Smooth muscle cell (in vitro differentiated cells): ENCODE results near the gene CDC14A. TPM values are rescaled to one million over a fixed set of nuclear protein-coding genes. Genes with fewer than 3 reads are reported as not detected.

ENCODE experiments used
- DNase-seq: peaks from one replicate; lab custom pipeline; 2025; ENCODE audit not compliant: unreplicated experiment; lab: John Stamatoyannopoulos, UW
- H2AFZ ChIP-seq: fragments of 200-600 bp; sonication (generic); 2 replicates; pipeline ENCODE4 v1.6.0; 2016; ENCODE audit warnings: antibody characterized with exemption, low read depth, mild to moderate bottlenecking
- H3F3A ChIP-seq: fragments of 200-600 bp; sonication (generic); 2 replicates; pipeline ENCODE4 v1.6.0; 2017; ENCODE audit warnings: antibody characterized with exemption, low read depth
- H3K27ac ChIP-seq: fragments of 200-600 bp; sonication (generic); 2 replicates; pipeline ENCODE4 v1.5.1; 2016; ENCODE audit warnings: low read depth, mild to moderate bottlenecking
- H3K27me3 ChIP-seq: fragments of 200-600 bp; sonication (generic); 2 replicates; pipeline ENCODE4 v1.6.1; 2016; ENCODE audit warnings: low read depth, mild to moderate bottlenecking
- H3K36me3 ChIP-seq: fragments of 200-600 bp; sonication (generic); 2 replicates; pipeline ENCODE4 v1.5.1; 2016; ENCODE audit warnings: low read depth
- H3K4me1 ChIP-seq: fragments of 200-600 bp; sonication (generic); 2 replicates; pipeline ENCODE4 v1.5.1; 2016; ENCODE audit warnings: low read depth
- H3K4me2 ChIP-seq: fragments of 200-600 bp; sonication (generic); 2 replicates; pipeline ENCODE4 v1.6.0; 2016; ENCODE audit warnings: mild to moderate bottlenecking
- H3K4me3 ChIP-seq: fragments of 200-600 bp; sonication (generic); 2 replicates; pipeline ENCODE4 v1.5.1; 2016; ENCODE audit warnings: mild to moderate bottlenecking
- H3K79me2 ChIP-seq: fragments of 200-600 bp; sonication (generic); 2 replicates; pipeline ENCODE4 v1.6.0; 2016; ENCODE audit warnings: low read depth, mild to moderate bottlenecking
- H3K9ac ChIP-seq: fragments of 200-600 bp; sonication (generic); 2 replicates; pipeline ENCODE4 v1.6.0; 2016; ENCODE audit warnings: low read depth
- H3K9me3 ChIP-seq: fragments of 200-600 bp; sonication (generic); replicated peaks from 2 replicates; pipeline ENCODE4 v1.5.1; 2016; ENCODE audit warnings: low read depth
- H4K20me1 ChIP-seq: fragments of 200-600 bp; sonication (generic); 2 replicates; pipeline ENCODE4 v1.6.0; 2016; ENCODE audit warnings: low read depth
- CTCF ChIP-seq: fragments of 200-600 bp; sonication (generic); IDR thresholded peaks from 2 replicates; pipeline ENCODE4 v1.5.1; 2017; ENCODE audit warnings: borderline replicate concordance, mild to moderate bottlenecking, antibody characterized with exemption; ENCODE audit not compliant: insufficient read depth, poor library complexity, severe bottlenecking
- WGBS: methylation state at CpG from one replicate; pipeline ENCODE4 v1.1.7; 2016; ENCODE audit warnings: low lambda C conversion rate; 5-methylcytosine and 5-hydroxymethylcytosine counted together
- polyA plus RNA-seq: library from polyadenylated mRNA; unstranded; fragments of >200 nt; fragmentation: Nextera tagmentation; extraction: Ambion mirVana; gene quantifications from 2 replicates; pipeline ENCODE4 v1.2.1, GENCODE V29; 2016
- total RNA-seq: library from RNA; depleted of rRNA; stranded (reverse); fragments of >200 nt; gene quantifications from 2 replicates; pipeline ENCODE4 v1.2.3, GENCODE V29; 2014

Gene CDC14A
- total and polyA plus RNA-seq, 2 experiments from 2014 or later, result 2.8 to 15.9 TPM

- Histone ChIP-seq H3K27ac (no peak overlapping the region), H3K4me2 (no peak overlapping the region), H3K27me3 (no peaks in the 10 kb centered on the region), H4K20me1 (no peaks in the 10 kb centered on the region), H2AFZ (no peak overlapping the region), H3F3A (no peaks in the 10 kb centered on the region), H3K9ac (no peak overlapping the region), H3K4me1 (peaks cover 31% of the 10 kb centered on the region), H3K36me3 (no peaks in the 10 kb centered on the region), H3K79me2 (no peaks in the 10 kb centered on the region), H3K4me3 (no peak overlapping the region), H3K9me3 (no peaks in the 10 kb centered on the region)
- no peak for TF ChIP-seq CTCF
- DNase-seq, result no peak
- 89% methylated on average over 2 of the region's 2 CpGs for WGBS
These were observed 66.8 kb downstream of the CDC14A start for GRCh38 chr1:100419072-100419471.

- Histone ChIP-seq H3K9ac (no peak overlapping the region), H3K36me3 (no peaks in the 10 kb centered on the region), H4K20me1 (no peaks in the 10 kb centered on the region), H3K4me3 (no peak overlapping the region), H3K27ac (no peak overlapping the region), H3K4me2 (no peak overlapping the region), H3K79me2 (no peaks in the 10 kb centered on the region), H3K27me3 (no peaks in the 10 kb centered on the region), H3F3A (no peaks in the 10 kb centered on the region), H3K4me1 (peaks cover 27% of the 10 kb centered on the region), H3K9me3 (no peaks in the 10 kb centered on the region), H2AFZ (no peak overlapping the region)
- no peak for TF ChIP-seq CTCF
- 62% methylated on average over 2 of the region's 2 CpGs for WGBS
- DNase-seq, result no peak
These were observed 69.8 kb downstream of the CDC14A start for GRCh38 chr1:100422065-100422464.

- Histone ChIP-seq H3K9ac (no peak overlapping the region), H3K27me3 (no peaks in the 10 kb centered on the region), H3K36me3 (no peaks in the 10 kb centered on the region), H3K9me3 (no peaks in the 10 kb centered on the region), H3K4me3 (no peak overlapping the region), H3K4me1 (peaks cover 27% of the 10 kb centered on the region), H4K20me1 (no peaks in the 10 kb centered on the region), H3K79me2 (no peaks in the 10 kb centered on the region), H3K27ac (no peak overlapping the region), H3K4me2 (no peak overlapping the region), H3F3A (no peaks in the 10 kb centered on the region), H2AFZ (no peak overlapping the region)
- DNase-seq, result no peak
- 93% methylated on average over 6 of the region's 6 CpGs for WGBS
- TF ChIP-seq CTCF, result no peak
These were observed 71.6 kb downstream of the CDC14A start for GRCh38 chr1:100423832-100424337.

GRCh38 chr1:100428160-100428559 lies 75.9 kb downstream of the CDC14A start:
- Histone ChIP-seq H3K9me3 (no peaks in the 10 kb centered on the region), H3K27me3 (no peaks in the 10 kb centered on the region), H2AFZ (no peak overlapping the region), H3K36me3 (no peaks in the 10 kb centered on the region), H3K4me3 (no peak overlapping the region), H3K4me2 (no peak overlapping the region), H3F3A (no peaks in the 10 kb centered on the region), H3K79me2 (peaks cover 5% of the 10 kb centered on the region), H3K4me1 (no peaks in the 10 kb centered on the region), H4K20me1 (no peaks in the 10 kb centered on the region), H3K9ac (no peak overlapping the region), H3K27ac (no peak overlapping the region)
- no peak for DNase-seq
- no peak for TF ChIP-seq CTCF
